ENCODE data around the gene DOLK.

DNA sequence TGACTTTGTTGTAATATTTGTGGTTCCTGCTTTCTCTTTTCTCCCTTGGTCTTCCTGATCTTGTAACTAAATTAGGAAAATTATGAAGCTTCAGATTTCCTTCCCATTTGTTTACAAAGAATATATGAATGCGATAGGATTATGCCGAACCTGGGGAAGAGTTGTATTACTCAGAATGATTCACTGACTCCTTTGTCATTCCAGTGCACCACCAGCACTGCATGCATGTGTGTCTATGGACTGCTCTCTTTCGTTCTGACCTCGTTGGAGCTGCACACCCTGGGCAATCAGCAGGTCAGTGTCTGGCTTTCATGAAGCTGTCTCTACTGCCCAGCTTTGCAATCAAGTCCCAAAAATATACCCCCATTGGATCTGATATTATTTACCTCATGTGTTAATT, 25.6 kb upstream of the DOLK start:
- TF ChIP-seq, protein P1, sequence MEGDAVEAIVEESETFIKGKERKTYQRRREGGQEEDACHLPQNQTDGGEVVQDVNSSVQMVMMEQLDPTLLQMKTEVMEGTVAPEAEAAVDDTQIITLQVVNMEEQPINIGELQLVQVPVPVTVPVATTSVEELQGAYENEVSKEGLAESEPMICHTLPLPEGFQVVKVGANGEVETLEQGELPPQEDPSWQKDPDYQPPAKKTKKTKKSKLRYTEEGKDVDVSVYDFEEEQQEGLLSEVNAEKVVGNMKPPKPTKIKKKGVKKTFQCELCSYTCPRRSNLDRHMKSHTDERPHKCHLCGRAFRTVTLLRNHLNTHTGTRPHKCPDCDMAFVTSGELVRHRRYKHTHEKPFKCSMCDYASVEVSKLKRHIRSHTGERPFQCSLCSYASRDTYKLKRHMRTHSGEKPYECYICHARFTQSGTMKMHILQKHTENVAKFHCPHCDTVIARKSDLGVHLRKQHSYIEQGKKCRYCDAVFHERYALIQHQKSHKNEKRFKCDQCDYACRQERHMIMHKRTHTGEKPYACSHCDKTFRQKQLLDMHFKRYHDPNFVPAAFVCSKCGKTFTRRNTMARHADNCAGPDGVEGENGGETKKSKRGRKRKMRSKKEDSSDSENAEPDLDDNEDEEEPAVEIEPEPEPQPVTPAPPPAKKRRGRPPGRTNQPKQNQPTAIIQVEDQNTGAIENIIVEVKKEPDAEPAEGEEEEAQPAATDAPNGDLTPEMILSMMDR (IDR thresholded peaks at IDR 0.05; ENCODE audit: borderline replicate concordance, extremely low read depth, low read length, poor library complexity, severe bottlenecking): no peak
- no peak for TF ChIP-seq EZH2 (IDR thresholded peaks at IDR 0.05; ENCODE audit: borderline replicate concordance, low read depth, low read length, severe bottlenecking)
